ENCODE data around the gene ELMOD1.
A peak's percentile ranks its signal among the peaks of the same experiment; 100 is the strongest.

Gene ELMOD1

GRCh38 chr11:107655602-107656001 is 64.7 kb downstream of the ELMOD1 start:
- Histone ChIP-seq H3K36me3 (ENCODE audit: insufficient read depth, low read length) (no peaks in the 10 kb centered on the region), H3K9ac (ENCODE audit: low read depth, low read length) (no peak overlapping the region), H3K27me3 (ENCODE audit: control insufficient read depth, insufficient read depth, low read length) (no peaks in the 10 kb centered on the region), H3K9me3 (replicated peaks; ENCODE audit: low read length) (no peaks in the 10 kb centered on the region), H3K4me1 (ENCODE audit: control insufficient read depth, insufficient read depth, low read length) (no peaks in the 10 kb centered on the region), H3K4me2 (ENCODE audit: low read length) (no peak overlapping the region), H3K4me3 (ENCODE audit: low read length) (no peak overlapping the region)

- no peak overlapping the region for H3K9ac ChIP-seq (ENCODE audit: low read depth, low read length)
- H3K4me1 ChIP-seq (ENCODE audit: control insufficient read depth, insufficient read depth, low read length): no peaks in the 10 kb centered on the region
- H3K27me3 ChIP-seq (ENCODE audit: control insufficient read depth, insufficient read depth, low read length): no peaks in the 10 kb centered on the region
- no peak overlapping the region for H3K4me3 ChIP-seq (ENCODE audit: low read length)
- no peaks in the 10 kb centered on the region for H3K9me3 ChIP-seq (replicated peaks; ENCODE audit: low read length)
- no peaks in the 10 kb centered on the region for H3K36me3 ChIP-seq (ENCODE audit: insufficient read depth, low read length)
- H3K4me2 ChIP-seq (ENCODE audit: low read length): no peak overlapping the region
Observed at GRCh38 chr11:107659310-107659709, 68.4 kb downstream of the ELMOD1 start.

GRCh38 chr11:107660066-107660465 is 69.1 kb downstream of the ELMOD1 start:
- H3K36me3 ChIP-seq (ENCODE audit: insufficient read depth, low read length): no peaks in the 10 kb centered on the region
- no peak overlapping the region for H3K4me3 ChIP-seq (ENCODE audit: low read length)
- H3K4me1 ChIP-seq (ENCODE audit: control insufficient read depth, insufficient read depth, low read length): peaks cover 5% of the 10 kb centered on the region
- no peak overlapping the region for H3K9ac ChIP-seq (ENCODE audit: low read depth, low read length)
- H3K4me2 ChIP-seq (ENCODE audit: low read length): no peak overlapping the region
- H3K27me3 ChIP-seq (ENCODE audit: control insufficient read depth, insufficient read depth, low read length): no peaks in the 10 kb centered on the region
- no peaks in the 10 kb centered on the region for H3K9me3 ChIP-seq (replicated peaks; ENCODE audit: low read length)

- no peaks in the 10 kb centered on the region for H3K36me3 ChIP-seq (ENCODE audit: insufficient read depth, low read length)
- no peak overlapping the region for H3K9ac ChIP-seq (ENCODE audit: low read depth, low read length)
- peaks cover 8% of the 10 kb centered on the region for H3K4me1 ChIP-seq (ENCODE audit: control insufficient read depth, insufficient read depth, low read length)
- no peak overlapping the region for H3K4me3 ChIP-seq (ENCODE audit: low read length)
- peaks cover under 1% of the 10 kb centered on the region for H3K27me3 ChIP-seq (ENCODE audit: control insufficient read depth, insufficient read depth, low read length)
- H3K9me3 ChIP-seq (replicated peaks; ENCODE audit: low read length): no peaks in the 10 kb centered on the region
- no peak overlapping the region for H3K4me2 ChIP-seq (ENCODE audit: low read length)
Observed at GRCh38 chr11:107661656-107662055, 70.7 kb downstream of the ELMOD1 start.

- peaks cover 8% of the 10 kb centered on the region for H3K4me1 ChIP-seq (ENCODE audit: control insufficient read depth, insufficient read depth, low read length)
- no peaks in the 10 kb centered on the region for H3K9me3 ChIP-seq (replicated peaks; ENCODE audit: low read length)
- H3K4me2 ChIP-seq (ENCODE audit: low read length): peak overlapping the region; percentile 45
- H3K36me3 ChIP-seq (ENCODE audit: insufficient read depth, low read length): no peaks in the 10 kb centered on the region
- no peak overlapping the region for H3K9ac ChIP-seq (ENCODE audit: low read depth, low read length)
- no peak overlapping the region for H3K4me3 ChIP-seq (ENCODE audit: low read length)
- H3K27me3 ChIP-seq (ENCODE audit: control insufficient read depth, insufficient read depth, low read length): peaks cover 12% of the 10 kb centered on the region
Observed at GRCh38 chr11:107665018-107665417, 74.1 kb downstream of the ELMOD1 start.

- Histone ChIP-seq H3K4me3 (ENCODE audit: low read length) (no peak overlapping the region), H3K9ac (ENCODE audit: low read depth, low read length) (no peak overlapping the region), H3K4me1 (ENCODE audit: control insufficient read depth, insufficient read depth, low read length) (peaks cover 8% of the 10 kb centered on the region), H3K9me3 (replicated peaks; ENCODE audit: low read length) (no peaks in the 10 kb centered on the region), H3K4me2 (ENCODE audit: low read length) (no peak overlapping the region), H3K27me3 (ENCODE audit: control insufficient read depth, insufficient read depth, low read length) (peaks cover 12% of the 10 kb centered on the region), H3K36me3 (ENCODE audit: insufficient read depth, low read length) (no peaks in the 10 kb centered on the region)
Observed at GRCh38 chr11:107666911-107667613, 76.1 kb downstream of the ELMOD1 start.

GRCh38 chr11:107669191-107669740 is 78.3 kb downstream of the ELMOD1 start:
- no peaks in the 10 kb centered on the region for H3K9me3 ChIP-seq (replicated peaks; ENCODE audit: low read length)
- H3K36me3 ChIP-seq (ENCODE audit: insufficient read depth, low read length): no peaks in the 10 kb centered on the region
- H3K27me3 ChIP-seq (ENCODE audit: control insufficient read depth, insufficient read depth, low read length): peaks cover 12% of the 10 kb centered on the region
- H3K4me2 ChIP-seq (ENCODE audit: low read length): no peak overlapping the region
- peaks cover 8% of the 10 kb centered on the region for H3K4me1 ChIP-seq (ENCODE audit: control insufficient read depth, insufficient read depth, low read length)
- H3K9ac ChIP-seq (ENCODE audit: low read depth, low read length): no peak overlapping the region
- H3K4me3 ChIP-seq (ENCODE audit: low read length): no peak overlapping the region

GRCh38 chr11:107669893-107670601 is 79.1 kb downstream of the ELMOD1 start:
- Histone ChIP-seq H3K4me2 (ENCODE audit: low read length) (no peak overlapping the region), H3K4me1 (ENCODE audit: control insufficient read depth, insufficient read depth, low read length) (peaks cover 3% of the 10 kb centered on the region), H3K27me3 (ENCODE audit: control insufficient read depth, insufficient read depth, low read length) (peaks cover 14% of the 10 kb centered on the region), H3K36me3 (ENCODE audit: insufficient read depth, low read length) (no peaks in the 10 kb centered on the region), H3K4me3 (ENCODE audit: low read length) (no peak overlapping the region), H3K9me3 (replicated peaks; ENCODE audit: low read length) (no peaks in the 10 kb centered on the region), H3K9ac (ENCODE audit: low read depth, low read length) (no peak overlapping the region)

GRCh38 chr11:107675902-107676301 is 85.0 kb downstream of the ELMOD1 start:
- Histone ChIP-seq H3K4me3 (ENCODE audit: low read length) (no peak overlapping the region), H3K27me3 (ENCODE audit: control insufficient read depth, insufficient read depth, low read length) (peaks cover 9% of the 10 kb centered on the region), H3K9ac (ENCODE audit: low read depth, low read length) (no peak overlapping the region), H3K4me1 (ENCODE audit: control insufficient read depth, insufficient read depth, low read length) (no peaks in the 10 kb centered on the region), H3K9me3 (replicated peaks; ENCODE audit: low read length) (no peaks in the 10 kb centered on the region), H3K36me3 (ENCODE audit: insufficient read depth, low read length) (no peaks in the 10 kb centered on the region), H3K4me2 (ENCODE audit: low read length) (no peak overlapping the region)

GRCh38 chr11:107676336-107677057 is 85.5 kb downstream of the ELMOD1 start:
- Histone ChIP-seq H3K4me3 (ENCODE audit: low read length) (no peak overlapping the region), H3K9me3 (replicated peaks; ENCODE audit: low read length) (no peaks in the 10 kb centered on the region), H3K36me3 (ENCODE audit: insufficient read depth, low read length) (no peaks in the 10 kb centered on the region)

GRCh38 chr11:107677924-107678631 is 87.1 kb downstream of the ELMOD1 start:
- Histone ChIP-seq H3K9ac (ENCODE audit: low read depth, low read length) (no peak overlapping the region), H3K27me3 (ENCODE audit: control insufficient read depth, insufficient read depth, low read length) (peaks cover 9% of the 10 kb centered on the region), H3K36me3 (ENCODE audit: insufficient read depth, low read length) (no peaks in the 10 kb centered on the region), H3K4me3 (ENCODE audit: low read length) (no peak overlapping the region), H3K4me2 (ENCODE audit: low read length) (no peak overlapping the region), H3K4me1 (ENCODE audit: control insufficient read depth, insufficient read depth, low read length) (no peaks in the 10 kb centered on the region), H3K9me3 (replicated peaks; ENCODE audit: low read length) (no peaks in the 10 kb centered on the region)

More at GRCh38 chr11:107676336-107677057, 85.5 kb downstream of the ELMOD1 start:
- no peak overlapping the region for H3K4me2 ChIP-seq (ENCODE audit: low read length)
- H3K9ac ChIP-seq (ENCODE audit: low read depth, low read length): no peak overlapping the region
- peaks cover 9% of the 10 kb centered on the region for H3K27me3 ChIP-seq (ENCODE audit: control insufficient read depth, insufficient read depth, low read length)
- no peaks in the 10 kb centered on the region for H3K4me1 ChIP-seq (ENCODE audit: control insufficient read depth, insufficient read depth, low read length)

Data from skeletal muscle satellite cell (primary cell).